ENCODE results near the gene RAI1. TPM values are rescaled to one million over a fixed set of nuclear protein-coding genes. Genes with fewer than 3 reads are reported as not detected.

Gene RAI1
- total and polyA plus RNA-seq, 2 of the 13 experiments (the other 11 are each of a cell fraction or from before 2014, with no cell fraction given) = 3.4 to 5.2 TPM

DNA sequence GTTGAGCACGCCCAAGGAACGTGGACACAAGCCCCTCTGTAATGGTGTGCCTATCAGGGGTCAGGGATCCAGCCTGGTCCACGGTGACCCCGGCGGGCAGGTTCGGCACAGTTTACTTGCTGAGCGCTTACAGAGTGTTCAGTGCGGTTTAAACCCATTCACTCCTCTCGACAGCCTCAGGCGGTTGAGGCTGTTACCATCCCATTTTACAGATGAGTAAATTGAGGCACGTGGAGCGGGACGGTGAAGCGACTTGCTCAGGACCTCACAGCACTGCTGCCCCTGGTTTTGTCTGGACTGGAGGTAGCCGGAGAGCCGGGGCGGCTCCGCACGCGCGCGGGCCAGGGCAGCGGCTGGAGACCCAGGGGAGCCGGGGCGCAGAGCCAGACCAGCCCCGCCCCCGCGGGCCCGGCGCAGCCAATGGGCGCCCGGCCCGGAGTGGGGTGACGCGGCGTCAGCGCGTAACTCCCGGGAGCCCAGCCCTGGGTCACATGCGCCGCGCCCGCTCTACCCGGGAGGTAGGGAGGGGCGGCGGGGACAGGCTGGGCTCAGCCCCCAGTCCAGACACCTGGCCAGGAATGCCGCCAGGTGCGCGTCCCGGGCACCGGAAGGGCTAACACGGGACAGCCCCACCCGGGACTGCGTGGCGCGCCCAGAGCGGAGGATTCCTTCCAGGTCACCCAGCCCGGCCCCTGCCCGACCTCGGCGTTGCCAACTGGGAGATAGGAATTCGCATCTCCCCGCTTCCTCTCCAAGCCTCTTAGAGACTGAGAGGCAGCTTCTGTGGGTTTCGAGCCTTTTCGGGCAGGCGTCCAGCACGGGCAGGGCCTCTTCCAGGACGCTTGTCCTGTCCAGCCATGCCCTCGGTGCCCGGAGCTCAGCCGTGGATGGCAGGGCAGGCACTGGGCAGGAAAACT lies 158.8 kb downstream of the RAI1 start (continued):
- TF ChIP-seq, protein P1, sequence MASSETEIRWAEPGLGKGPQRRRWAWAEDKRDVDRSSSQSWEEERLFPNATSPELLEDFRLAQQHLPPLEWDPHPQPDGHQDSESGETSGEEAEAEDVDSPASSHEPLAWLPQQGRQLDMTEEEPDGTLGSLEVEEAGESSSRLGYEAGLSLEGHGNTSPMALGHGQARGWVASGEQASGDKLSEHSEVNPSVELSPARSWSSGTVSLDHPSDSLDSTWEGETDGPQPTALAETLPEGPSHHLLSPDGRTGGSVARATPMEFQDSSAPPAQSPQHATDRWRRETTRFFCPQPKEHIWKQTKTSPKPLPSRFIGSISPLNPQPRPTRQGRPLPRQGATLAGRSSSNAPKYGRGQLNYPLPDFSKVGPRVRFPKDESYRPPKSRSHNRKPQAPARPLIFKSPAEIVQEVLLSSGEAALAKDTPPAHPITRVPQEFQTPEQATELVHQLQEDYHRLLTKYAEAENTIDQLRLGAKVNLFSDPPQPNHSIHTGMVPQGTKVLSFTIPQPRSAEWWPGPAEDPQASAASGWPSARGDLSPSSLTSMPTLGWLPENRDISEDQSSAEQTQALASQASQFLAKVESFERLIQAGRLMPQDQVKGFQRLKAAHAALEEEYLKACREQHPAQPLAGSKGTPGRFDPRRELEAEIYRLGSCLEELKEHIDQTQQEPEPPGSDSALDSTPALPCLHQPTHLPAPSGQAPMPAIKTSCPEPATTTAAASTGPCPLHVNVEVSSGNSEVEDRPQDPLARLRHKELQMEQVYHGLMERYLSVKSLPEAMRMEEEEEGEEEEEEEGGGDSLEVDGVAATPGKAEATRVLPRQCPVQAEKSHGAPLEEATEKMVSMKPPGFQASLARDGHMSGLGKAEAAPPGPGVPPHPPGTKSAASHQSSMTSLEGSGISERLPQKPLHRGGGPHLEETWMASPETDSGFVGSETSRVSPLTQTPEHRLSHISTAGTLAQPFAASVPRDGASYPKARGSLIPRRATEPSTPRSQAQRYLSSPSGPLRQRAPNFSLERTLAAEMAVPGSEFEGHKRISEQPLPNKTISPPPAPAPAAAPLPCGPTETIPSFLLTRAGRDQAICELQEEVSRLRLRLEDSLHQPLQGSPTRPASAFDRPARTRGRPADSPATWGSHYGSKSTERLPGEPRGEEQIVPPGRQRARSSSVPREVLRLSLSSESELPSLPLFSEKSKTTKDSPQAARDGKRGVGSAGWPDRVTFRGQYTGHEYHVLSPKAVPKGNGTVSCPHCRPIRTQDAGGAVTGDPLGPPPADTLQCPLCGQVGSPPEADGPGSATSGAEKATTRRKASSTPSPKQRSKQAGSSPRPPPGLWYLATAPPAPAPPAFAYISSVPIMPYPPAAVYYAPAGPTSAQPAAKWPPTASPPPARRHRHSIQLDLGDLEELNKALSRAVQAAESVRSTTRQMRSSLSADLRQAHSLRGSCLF (CRISPR knock-in tag; IDR thresholded peaks at IDR 0.05; ENCODE audit: borderline replicate concordance) = no peak
- TF ChIP-seq NFATC3 (CRISPR knock-in tag; IDR thresholded peaks at IDR 0.05) (peak; percentile 56; the same call in 1 of the 2 replicates), ZNF232 (CRISPR knock-in tag; IDR thresholded peaks at IDR 0.05; ENCODE audit: borderline replicate concordance) (no peak; the same call in 1 of the 2 replicates), JUND (CRISPR knock-in tag; IDR thresholded peaks at IDR 0.05) (no peak), MEF2D (CRISPR knock-in tag; IDR thresholded peaks at IDR 0.05) (peak; percentile 39; the same call in 1 of the 2 replicates), PHF20 (CRISPR knock-in tag; IDR thresholded peaks at IDR 0.05) (peak; percentile 45; the same call in 1 of the 2 replicates), MZF1 (CRISPR knock-in tag; IDR thresholded peaks at IDR 0.05; ENCODE audit: borderline replicate concordance) (no peak), FOSL1 (CRISPR knock-in tag; IDR thresholded peaks at IDR 0.05; ENCODE audit: borderline replicate concordance) (no peak), ETV6 (CRISPR knock-in tag; conservative IDR thresholded peaks at IDR 0.05) (no peak; the same call in 1 of the 2 replicates), KDM5B (CRISPR knock-in tag; IDR thresholded peaks at IDR 0.05; ENCODE audit: borderline replicate concordance) (peak; percentile 90; the same call in 1 of the 2 replicates), FOXP1 (IDR thresholded peaks at IDR 0.05) (no peak), FOXP1 (CRISPR knock-in tag; IDR thresholded peaks at IDR 0.05) (no peak)
- TF ChIP-seq, protein P2, sequence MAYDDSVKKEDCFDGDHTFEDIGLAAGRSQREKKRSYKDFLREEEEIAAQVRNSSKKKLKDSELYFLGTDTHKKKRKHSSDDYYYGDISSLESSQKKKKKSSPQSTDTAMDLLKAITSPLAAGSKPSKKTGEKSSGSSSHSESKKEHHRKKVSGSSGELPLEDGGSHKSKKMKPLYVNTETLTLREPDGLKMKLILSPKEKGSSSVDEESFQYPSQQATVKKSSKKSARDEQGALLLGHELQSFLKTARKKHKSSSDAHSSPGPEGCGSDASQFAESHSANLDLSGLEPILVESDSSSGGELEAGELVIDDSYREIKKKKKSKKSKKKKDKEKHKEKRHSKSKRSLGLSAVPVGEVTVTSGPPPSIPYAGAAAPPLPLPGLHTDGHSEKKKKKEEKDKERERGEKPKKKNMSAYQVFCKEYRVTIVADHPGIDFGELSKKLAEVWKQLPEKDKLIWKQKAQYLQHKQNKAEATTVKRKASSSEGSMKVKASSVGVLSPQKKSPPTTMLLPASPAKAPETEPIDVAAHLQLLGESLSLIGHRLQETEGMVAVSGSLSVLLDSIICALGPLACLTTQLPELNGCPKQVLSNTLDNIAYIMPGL (CRISPR knock-in tag; IDR thresholded peaks at IDR 0.05; ENCODE audit: borderline replicate concordance in 1 of 2, low read depth in 1 of 2) = peak in 1 of 2 experiments; percentile 33; a peak in 1 of 4 replicates
- TF ChIP-seq, protein P3, sequence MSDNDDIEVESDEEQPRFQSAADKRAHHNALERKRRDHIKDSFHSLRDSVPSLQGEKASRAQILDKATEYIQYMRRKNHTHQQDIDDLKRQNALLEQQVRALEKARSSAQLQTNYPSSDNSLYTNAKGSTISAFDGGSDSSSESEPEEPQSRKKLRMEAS (IDR thresholded peaks at IDR 0.05) = peak; percentile 85
- TF ChIP-seq, protein P4, sequence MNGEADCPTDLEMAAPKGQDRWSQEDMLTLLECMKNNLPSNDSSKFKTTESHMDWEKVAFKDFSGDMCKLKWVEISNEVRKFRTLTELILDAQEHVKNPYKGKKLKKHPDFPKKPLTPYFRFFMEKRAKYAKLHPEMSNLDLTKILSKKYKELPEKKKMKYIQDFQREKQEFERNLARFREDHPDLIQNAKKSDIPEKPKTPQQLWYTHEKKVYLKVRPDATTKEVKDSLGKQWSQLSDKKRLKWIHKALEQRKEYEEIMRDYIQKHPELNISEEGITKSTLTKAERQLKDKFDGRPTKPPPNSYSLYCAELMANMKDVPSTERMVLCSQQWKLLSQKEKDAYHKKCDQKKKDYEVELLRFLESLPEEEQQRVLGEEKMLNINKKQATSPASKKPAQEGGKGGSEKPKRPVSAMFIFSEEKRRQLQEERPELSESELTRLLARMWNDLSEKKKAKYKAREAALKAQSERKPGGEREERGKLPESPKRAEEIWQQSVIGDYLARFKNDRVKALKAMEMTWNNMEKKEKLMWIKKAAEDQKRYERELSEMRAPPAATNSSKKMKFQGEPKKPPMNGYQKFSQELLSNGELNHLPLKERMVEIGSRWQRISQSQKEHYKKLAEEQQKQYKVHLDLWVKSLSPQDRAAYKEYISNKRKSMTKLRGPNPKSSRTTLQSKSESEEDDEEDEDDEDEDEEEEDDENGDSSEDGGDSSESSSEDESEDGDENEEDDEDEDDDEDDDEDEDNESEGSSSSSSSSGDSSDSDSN (CRISPR knock-in tag; IDR thresholded peaks at IDR 0.05) = no peak; the same call in 1 of the 2 replicates

All from HepG2 (cell line).